ENCODE results near the gene RAP2A.
A peak's percentile ranks its signal among the peaks of the same experiment; 100 is the strongest.

RAP2A gene

GRCh38 chr13:97433727-97434396 lies at the start of gene RAP2A:
Gene RAP2A (plus strand): TSS chr13:97434169. CDS start chr13:97434471, 302 bp downstream.
- DNase-seq: peak; percentile 89

GRCh38 chr13:97384371-97384770 lies 49.6 kb upstream of the RAP2A start:
- no peak for DNase-seq

GRCh38 chr13:97385146-97385545 lies 48.8 kb upstream of the RAP2A start:
- DNase-seq: no peak

- DNase-seq: no peak
Observed at GRCh38 chr13:97385854-97386253, 48.1 kb upstream of the RAP2A start.

- no peak for DNase-seq
Observed at GRCh38 chr13:97386801-97387484, 47.0 kb upstream of the RAP2A start.

- no peak for DNase-seq
Observed at GRCh38 chr13:97387485-97387839, 46.5 kb upstream of the RAP2A start.

GRCh38 chr13:97387890-97388289 lies 46.1 kb upstream of the RAP2A start:
- DNase-seq: no peak

GRCh38 chr13:97388373-97388772 lies 45.6 kb upstream of the RAP2A start:
- no peak for DNase-seq

GRCh38 chr13:97390941-97391600 lies 42.9 kb upstream of the RAP2A start:
- no peak for DNase-seq

- no peak for DNase-seq
Observed at GRCh38 chr13:97392020-97392419, 41.9 kb upstream of the RAP2A start.

- DNase-seq: no peak
Observed at GRCh38 chr13:97394542-97394941, 39.4 kb upstream of the RAP2A start.

GRCh38 chr13:97395447-97396136 lies 38.4 kb upstream of the RAP2A start:
- DNase-seq: no peak

- no peak for DNase-seq
Observed at GRCh38 chr13:97397267-97397666, 36.7 kb upstream of the RAP2A start.

GRCh38 chr13:97401421-97401820 lies 32.5 kb upstream of the RAP2A start:
- DNase-seq: no peak

GRCh38 chr13:97403893-97404750 lies 29.8 kb upstream of the RAP2A start:
- no peak for DNase-seq

GRCh38 chr13:97407540-97407939 lies 26.4 kb upstream of the RAP2A start:
- no peak for DNase-seq

GRCh38 chr13:97408938-97409337 lies 25.0 kb upstream of the RAP2A start:
- DNase-seq: no peak

GRCh38 chr13:97411984-97412383 lies 22.0 kb upstream of the RAP2A start:
- no peak for DNase-seq

GRCh38 chr13:97413694-97414093 lies 20.3 kb upstream of the RAP2A start:
- DNase-seq: no peak

GRCh38 chr13:97414392-97414791 lies 19.6 kb upstream of the RAP2A start:
- no peak for DNase-seq

GRCh38 chr13:97417698-97418097 lies 16.3 kb upstream of the RAP2A start:
- no peak for DNase-seq

All from activated naive CD4-positive, alpha-beta T cell treated with Interleukin-2 at 50 U/mL for 16 hours (primary cell).